Keratinocyte (primary cell): ENCODE data around the gene KIDINS220.

ENCODE experiments used
- EZH2 ChIP-seq: IDR thresholded peaks from one replicate; pipeline ENCODE4 v1.6.1; 2012; ENCODE audit warnings: inconsistent platforms, mild to moderate bottlenecking, low read length, moderate library complexity
- TF ChIP-seq, protein P1 (sequence below), 3 experiments: IDR thresholded peaks in 1 of 3; conservative IDR thresholded peaks in 1 of 3; optimal IDR thresholded peaks in 1 of 3; 2 replicates in 2 of 3; 3 replicates in 1 of 3; pipeline versions ENCODE3 to v1.5.1; 2011; ENCODE audit warnings: low read length in 3 of 3, mild to moderate bottlenecking in 3 of 3, moderate library complexity in 2 of 3, control low read depth in 1 of 3, inconsistent platforms in 1 of 3; ENCODE audit not compliant: insufficient read depth in 2 of 3; ENCODE audit errors: extremely low read depth in 1 of 3

DNA sequence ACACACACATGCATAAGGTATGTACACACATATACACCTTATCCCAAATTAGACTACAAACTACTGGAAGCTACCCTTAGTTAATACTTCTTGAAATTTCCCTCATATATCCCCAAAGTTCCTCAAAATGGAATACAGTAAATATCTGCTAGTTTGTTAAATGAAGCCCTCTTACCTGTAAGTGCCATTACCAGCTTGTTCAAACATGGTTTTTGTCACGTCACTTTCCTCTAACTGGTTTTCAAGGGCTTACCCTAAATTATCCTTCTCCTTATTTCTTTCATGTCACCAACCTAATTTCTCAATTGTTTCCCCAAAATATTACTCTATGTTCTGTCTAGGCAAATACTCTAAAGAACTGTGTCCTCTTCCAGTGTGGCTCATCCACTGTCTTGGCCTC is 24.4 kb upstream of the KIDINS220 start:
- TF ChIP-seq, protein P1, sequence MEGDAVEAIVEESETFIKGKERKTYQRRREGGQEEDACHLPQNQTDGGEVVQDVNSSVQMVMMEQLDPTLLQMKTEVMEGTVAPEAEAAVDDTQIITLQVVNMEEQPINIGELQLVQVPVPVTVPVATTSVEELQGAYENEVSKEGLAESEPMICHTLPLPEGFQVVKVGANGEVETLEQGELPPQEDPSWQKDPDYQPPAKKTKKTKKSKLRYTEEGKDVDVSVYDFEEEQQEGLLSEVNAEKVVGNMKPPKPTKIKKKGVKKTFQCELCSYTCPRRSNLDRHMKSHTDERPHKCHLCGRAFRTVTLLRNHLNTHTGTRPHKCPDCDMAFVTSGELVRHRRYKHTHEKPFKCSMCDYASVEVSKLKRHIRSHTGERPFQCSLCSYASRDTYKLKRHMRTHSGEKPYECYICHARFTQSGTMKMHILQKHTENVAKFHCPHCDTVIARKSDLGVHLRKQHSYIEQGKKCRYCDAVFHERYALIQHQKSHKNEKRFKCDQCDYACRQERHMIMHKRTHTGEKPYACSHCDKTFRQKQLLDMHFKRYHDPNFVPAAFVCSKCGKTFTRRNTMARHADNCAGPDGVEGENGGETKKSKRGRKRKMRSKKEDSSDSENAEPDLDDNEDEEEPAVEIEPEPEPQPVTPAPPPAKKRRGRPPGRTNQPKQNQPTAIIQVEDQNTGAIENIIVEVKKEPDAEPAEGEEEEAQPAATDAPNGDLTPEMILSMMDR (optimal IDR thresholded peaks at IDR 0.05 in 1 of 3, IDR thresholded peaks at IDR 0.05 in 1 of 3, conservative IDR thresholded peaks at IDR 0.05 in 1 of 3; ENCODE audit: extremely low read depth in 1 of 3, insufficient read depth in 2 of 3, low read length in 3 of 3), result no peak
- no peak for TF ChIP-seq EZH2
